ENCODE data around the gene CRABP1. TPM values are rescaled to one million over a fixed set of nuclear protein-coding genes. Genes with fewer than 3 reads are reported as not detected.

Gene CRABP1
- total RNA-seq, 1 donor from 2014 or later: 0.30 TPM

GRCh38 chr15:78334845-78335244 lies 5.3 kb upstream of the CRABP1 start:
- H3K4me3 ChIP-seq (ENCODE audit: insufficient read depth, low read depth, low read length): no peak overlapping the region
- no peaks in the 10 kb centered on the region for H3K4me1 ChIP-seq (ENCODE audit: insufficient read depth, low read length)
- H3K36me3 ChIP-seq (ENCODE audit: insufficient read depth, low read length): no peaks in the 10 kb centered on the region
- no peak overlapping the region for H3K4me3 Mint-ChIP-seq (ENCODE audit: unreplicated experiment)
- DNase-seq (ENCODE audit: low read depth) (no peak), FAIRE-seq (no peak)
- H3K27ac Mint-ChIP-seq (ENCODE audit: unreplicated experiment): no peak overlapping the region
- H4K20me1 ChIP-seq (ENCODE audit: insufficient read depth, low read length): no peaks in the 10 kb centered on the region
- peaks cover 31% of the 10 kb centered on the region for H3K27me3 ChIP-seq (ENCODE audit: insufficient read depth, low read length)
- H3K9me3 Mint-ChIP-seq (ENCODE audit: unreplicated experiment): peaks cover 2% of the 10 kb centered on the region
- H3K79me2 ChIP-seq (ENCODE audit: insufficient read depth, low read length): no peaks in the 10 kb centered on the region
- no peak overlapping the region for H2AFZ ChIP-seq (ENCODE audit: low read depth, low read length)
- H3K4me2 ChIP-seq (ENCODE audit: low read length): no peak overlapping the region
- H3K36me3 Mint-ChIP-seq (ENCODE audit: low read depth, unreplicated experiment): no peaks in the 10 kb centered on the region
- no peaks in the 10 kb centered on the region for H3K9me3 ChIP-seq (ENCODE audit: insufficient read depth, low read depth, low read length)
- H3K4me1 Mint-ChIP-seq (ENCODE audit: low read depth, unreplicated experiment): no peaks in the 10 kb centered on the region
- no peak for TF ChIP-seq CTCF (IDR thresholded peaks at IDR 0.05; ENCODE audit: insufficient read depth, low read depth, low read length)
- TF ChIP-seq EZH2 (IDR thresholded peaks at IDR 0.05; ENCODE audit: insufficient read depth, low read length): no peak
- H3K27ac ChIP-seq (ENCODE audit: low read depth, low read length): no peak overlapping the region
- peaks cover 29% of the 10 kb centered on the region for H3K27me3 Mint-ChIP-seq (ENCODE audit: low read depth, unreplicated experiment)
- H3K9ac ChIP-seq (ENCODE audit: low read length): no peak overlapping the region

DNA sequence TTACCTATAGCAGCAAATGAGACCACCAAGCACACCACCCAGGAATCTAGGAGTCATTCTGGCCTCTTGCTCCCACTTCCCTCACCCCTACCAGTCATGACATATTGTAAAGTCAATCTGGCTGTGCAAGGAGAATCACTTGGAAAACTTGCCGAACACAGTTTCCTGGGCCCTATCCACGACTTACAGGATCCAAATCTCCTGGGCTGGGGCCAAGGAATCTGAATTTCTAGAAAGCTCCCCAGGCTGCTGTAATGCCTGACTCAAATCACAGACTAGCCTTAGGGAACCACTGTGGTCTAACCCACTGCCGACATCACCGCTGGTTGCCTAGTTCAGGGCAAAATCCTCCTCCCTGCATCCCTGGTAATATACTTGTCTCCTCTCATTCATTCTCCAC lies 4.2 kb upstream of the CRABP1 start:
- TF ChIP-seq CTCF (IDR thresholded peaks at IDR 0.05; ENCODE audit: insufficient read depth, low read depth, low read length) (no peak), EZH2 (IDR thresholded peaks at IDR 0.05; ENCODE audit: insufficient read depth, low read length) (no peak)
- H3K27ac ChIP-seq (ENCODE audit: low read depth, low read length): no peak overlapping the region
- Mint-ChIP-seq H3K27ac (ENCODE audit: unreplicated experiment) (no peak overlapping the region), H3K36me3 (ENCODE audit: low read depth, unreplicated experiment) (no peaks in the 10 kb centered on the region), H3K27me3 (ENCODE audit: low read depth, unreplicated experiment) (peaks cover 36% of the 10 kb centered on the region), H3K4me1 (ENCODE audit: low read depth, unreplicated experiment) (no peaks in the 10 kb centered on the region), H3K4me3 (ENCODE audit: unreplicated experiment) (no peak overlapping the region), H3K9me3 (ENCODE audit: unreplicated experiment) (peaks cover 2% of the 10 kb centered on the region)
- H3K4me1 ChIP-seq (ENCODE audit: insufficient read depth, low read length): peaks cover 3% of the 10 kb centered on the region
- no peak overlapping the region for H3K4me3 ChIP-seq (ENCODE audit: insufficient read depth, low read depth, low read length)
- DNase-seq (ENCODE audit: low read depth) (no peak), FAIRE-seq (no peak)
- no peak overlapping the region for H3K4me2 ChIP-seq (ENCODE audit: low read length)
- no peaks in the 10 kb centered on the region for H3K36me3 ChIP-seq (ENCODE audit: insufficient read depth, low read length)
- no peaks in the 10 kb centered on the region for H3K9me3 ChIP-seq (ENCODE audit: insufficient read depth, low read depth, low read length)
- H3K79me2 ChIP-seq (ENCODE audit: insufficient read depth, low read length): no peaks in the 10 kb centered on the region
- no peak overlapping the region for H2AFZ ChIP-seq (ENCODE audit: low read depth, low read length)
- H3K27me3 ChIP-seq (ENCODE audit: insufficient read depth, low read length): peaks cover 39% of the 10 kb centered on the region
- no peak overlapping the region for H3K9ac ChIP-seq (ENCODE audit: low read length)
- H4K20me1 ChIP-seq (ENCODE audit: insufficient read depth, low read length): no peaks in the 10 kb centered on the region

GRCh38 chr15:78338781-78339180 lies 1.4 kb upstream of the CRABP1 start:
- Mint-ChIP-seq H3K4me1 (ENCODE audit: low read depth, unreplicated experiment) (no peaks in the 10 kb centered on the region), H3K27ac (ENCODE audit: unreplicated experiment) (no peak overlapping the region), H3K27me3 (ENCODE audit: low read depth, unreplicated experiment) (peaks cover 59% of the 10 kb centered on the region), H3K36me3 (ENCODE audit: low read depth, unreplicated experiment) (no peaks in the 10 kb centered on the region), H3K9me3 (ENCODE audit: unreplicated experiment) (peaks cover 2% of the 10 kb centered on the region), H3K4me3 (ENCODE audit: unreplicated experiment) (no peak overlapping the region)
- Histone ChIP-seq H3K9ac (ENCODE audit: low read length) (no peak overlapping the region), H4K20me1 (ENCODE audit: insufficient read depth, low read length) (no peaks in the 10 kb centered on the region), H3K79me2 (ENCODE audit: insufficient read depth, low read length) (no peaks in the 10 kb centered on the region), H3K4me3 (ENCODE audit: insufficient read depth, low read depth, low read length) (no peak overlapping the region), H3K9me3 (ENCODE audit: insufficient read depth, low read depth, low read length) (no peaks in the 10 kb centered on the region), H3K27me3 (ENCODE audit: insufficient read depth, low read length) (peaks cover 65% of the 10 kb centered on the region), H3K4me2 (ENCODE audit: low read length) (no peak overlapping the region), H3K4me1 (ENCODE audit: insufficient read depth, low read length) (peaks cover 3% of the 10 kb centered on the region), H3K27ac (ENCODE audit: low read depth, low read length) (no peak overlapping the region), H3K36me3 (ENCODE audit: insufficient read depth, low read length) (no peaks in the 10 kb centered on the region), H2AFZ (ENCODE audit: low read depth, low read length) (no peak overlapping the region)
- no peak for FAIRE-seq
- no peak for DNase-seq (ENCODE audit: low read depth)
- no peak for TF ChIP-seq CTCF (IDR thresholded peaks at IDR 0.05; ENCODE audit: insufficient read depth, low read depth, low read length)
- no peak for TF ChIP-seq EZH2 (IDR thresholded peaks at IDR 0.05; ENCODE audit: insufficient read depth, low read length)
